Natural killer cell (primary cell): ENCODE data around the gene ASCC3. TPM values are rescaled to one million over a fixed set of nuclear protein-coding genes. Genes with fewer than 3 reads are reported as not detected.

Experiments
- ATAC-seq, 3 donors: fragments of 150-1000 bp in 2 of 3; fragments of 200-7000 bp in 1 of 3; cut with Tn5 transposase; 1 replicate in 1 of 3; 2 replicates in 2 of 3; pipeline ENCODE4 v1.10.0; 2021; ENCODE audit warnings: mild to moderate bottlenecking in 2 of 3, moderate library complexity in 2 of 3
- DNase-seq, 2 donors: peaks; one replicate each; pipeline versions ENCODE4 v3.0.0 to v3.0.0-alpha.2; 2013 to 2021; ENCODE audit warnings: mixed read lengths in 1 of 2
- H3K27ac ChIP-seq: one replicate; pipeline ENCODE4 v1.5.1; 2013; ENCODE audit warnings: mild to moderate bottlenecking, low read length
- H3K27me3 ChIP-seq: one replicate; pipeline ENCODE4 v1.6.1; 2013; ENCODE audit warnings: low read length; ENCODE audit not compliant: control insufficient read depth, insufficient read depth
- H3K36me3 ChIP-seq: one replicate; pipeline ENCODE4 v1.6.1; 2013; ENCODE audit warnings: low read length; ENCODE audit not compliant: control insufficient read depth, insufficient read depth
- H3K4me1 ChIP-seq: one replicate; pipeline ENCODE4 v1.6.1; 2013; ENCODE audit warnings: low read length; ENCODE audit not compliant: control insufficient read depth, insufficient read depth
- H3K4me3 ChIP-seq: one replicate; pipeline ENCODE4 v1.5.1; 2013; ENCODE audit warnings: low read length
- H3K9me3 ChIP-seq: one replicate; pipeline ENCODE4 v1.6.1; 2013; ENCODE audit warnings: low read length; ENCODE audit not compliant: control insufficient read depth, insufficient read depth
- H3K27ac Mint-ChIP-seq, 2 donors: one replicate each; pipeline ENCODE4 v1.8.0; 2022; ENCODE audit warnings: mild to moderate bottlenecking in 2 of 2, mixed read lengths in 2 of 2, moderate library complexity in 1 of 2
- H3K27me3 Mint-ChIP-seq, 2 donors: one replicate each; pipeline ENCODE4 v1.8.0; 2022; ENCODE audit warnings: low read depth in 2 of 2, mixed read lengths in 2 of 2
- H3K36me3 Mint-ChIP-seq: one replicate; pipeline ENCODE4 v1.8.0; 2022; ENCODE audit warnings: mixed read lengths
- H3K4me1 Mint-ChIP-seq, 2 donors: one replicate each; pipeline ENCODE4 v1.8.0; 2022; ENCODE audit warnings: mixed read lengths in 2 of 2
- H3K4me3 Mint-ChIP-seq: one replicate; pipeline ENCODE4 v1.8.0; 2022; ENCODE audit warnings: mild to moderate bottlenecking, moderate library complexity, mixed read lengths
- H3K9me3 Mint-ChIP-seq, 2 donors: one replicate each; pipeline ENCODE4 v1.8.0; 2022; ENCODE audit warnings: mixed read lengths in 2 of 2
- CTCF ChIP-seq: fragments of 200-600 bp; IDR thresholded peaks from one replicate; pipeline ENCODE4 v1.8.0; 2022; ENCODE audit warnings: antibody characterized with exemption
- WGBS: methylation state at CpG from one replicate; pipeline ENCODE4 v1.1.7; 2013; ENCODE audit warnings: missing lambda C conversion rate; ENCODE audit not compliant: insufficient coverage; 5-methylcytosine and 5-hydroxymethylcytosine counted together
- intact Hi-C: fragments of 100-400 bp; cut with micrococcal nuclease; formaldehyde crosslinking; loops from one replicate; pipeline ENCODE4 v1.14.2; 2022
- total RNA-seq, 4 donors: library from RNA; stranded (reverse); fragments of 120-200 nt in 1 of 4; gene quantifications; one replicate each; pipeline versions ENCODE4 v1.2.3 to v1.2.4, GENCODE V29; 2013 to 2022

The ASCC3 gene
- total RNA-seq, 3 donors from 2014 or later (not counting 1 experiment from before 2014, with no cell fraction given), result 42.3 to 50.0 (median 44.1) TPM

DNA sequence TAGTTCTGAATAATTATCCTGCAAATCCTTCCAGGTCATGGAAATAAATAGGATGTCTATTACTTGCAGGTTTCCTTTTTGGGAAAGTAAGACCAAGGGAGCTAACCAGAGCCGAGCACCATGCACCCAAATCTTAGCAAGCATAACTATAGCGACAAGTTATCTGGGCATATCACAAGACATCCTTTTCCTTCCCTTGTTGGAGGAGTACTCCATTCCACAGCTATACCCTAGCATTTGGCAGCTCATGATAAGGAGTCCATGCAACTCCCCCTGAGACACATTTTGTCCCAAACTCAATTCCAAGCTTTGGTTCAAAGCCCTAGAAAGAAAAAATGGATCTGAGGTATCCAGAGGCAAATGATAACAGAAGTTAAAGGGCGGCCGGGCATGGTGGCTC is 16.5 kb upstream of the ASCC3 start:
- Mint-ChIP-seq H3K9me3 (no peaks in the 10 kb centered on the region), H3K4me1 (no peaks in the 10 kb centered on the region), H3K4me3 (no peak overlapping the region), H3K27ac (no peak overlapping the region), H3K27me3 (no peaks in the 10 kb centered on the region), H3K36me3 (no peaks in the 10 kb centered on the region)
- Histone ChIP-seq H3K4me3 (no peak overlapping the region), H3K27ac (no peak overlapping the region), H3K27me3 (no peaks in the 10 kb centered on the region), H3K9me3 (no peaks in the 10 kb centered on the region), H3K4me1 (no peaks in the 10 kb centered on the region), H3K36me3 (no peaks in the 10 kb centered on the region)
- intact Hi-C loops, result no loop called here
- no peak for TF ChIP-seq CTCF
- ATAC-seq (no peak), DNase-seq (no peak)
- 95% methylated on average over 4 of the region's 4 CpGs for WGBS

- intact Hi-C loops, result no loop called here
- WGBS, result 75% methylated on average over 2 of the region's 3 CpGs
- no peaks in the 10 kb centered on the region for H3K9me3 Mint-ChIP-seq
- no peak overlapping the region for H3K4me3 Mint-ChIP-seq
- no peak for TF ChIP-seq CTCF
- Histone ChIP-seq H3K4me3 (no peak overlapping the region), H3K27ac (no peak overlapping the region), H3K4me1 (no peaks in the 10 kb centered on the region), H3K27me3 (no peaks in the 10 kb centered on the region), H3K9me3 (no peaks in the 10 kb centered on the region), H3K36me3 (no peaks in the 10 kb centered on the region)
- ATAC-seq, result no peak
- H3K27me3 Mint-ChIP-seq, result peaks cover 0 to 3% of the 10 kb centered on the region in 2 donors
- H3K27ac Mint-ChIP-seq, result no peak overlapping the region
- H3K36me3 Mint-ChIP-seq, result no peaks in the 10 kb centered on the region
- no peak for DNase-seq
- no peaks in the 10 kb centered on the region for H3K4me1 Mint-ChIP-seq
Measured at GRCh38 chr6:100893743-100894142, 12.6 kb upstream of the ASCC3 start.

DNA sequence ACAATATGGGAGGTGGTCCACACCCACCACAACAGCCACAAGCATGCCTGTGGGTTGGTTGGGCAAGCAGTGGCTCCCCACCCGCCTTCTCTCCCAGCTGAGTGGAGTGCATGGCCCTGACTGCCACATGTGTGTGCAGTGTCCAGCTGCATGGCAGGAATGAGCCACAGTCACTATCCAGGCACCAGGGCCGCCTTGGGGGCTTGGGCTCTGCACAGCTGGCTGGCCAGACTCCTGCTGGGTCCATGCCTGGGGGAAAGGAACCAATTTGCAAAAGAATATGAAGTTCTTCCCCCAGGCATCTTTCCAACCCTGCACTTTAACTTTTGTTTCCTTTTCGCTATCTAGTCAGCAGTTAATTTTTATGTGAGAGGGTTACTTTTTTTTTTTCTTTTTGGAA is 11.6 kb upstream of the ASCC3 start:
- H3K4me1 Mint-ChIP-seq, result no peaks in the 10 kb centered on the region
- H3K4me3 Mint-ChIP-seq, result no peak overlapping the region
- 94% methylated on average over 2 of the region's 3 CpGs for WGBS

More for the DNA sequence above, 11.6 kb upstream of the ASCC3 start:
- no peak overlapping the region for H3K27ac Mint-ChIP-seq
- no peak for TF ChIP-seq CTCF
- H3K27me3 Mint-ChIP-seq, result peaks cover 0 to 3% of the 10 kb centered on the region in 2 donors
- H3K9me3 Mint-ChIP-seq, result no peaks in the 10 kb centered on the region
- ATAC-seq, result no peak
- intact Hi-C loops, result no loop called here
- Histone ChIP-seq H3K36me3 (no peaks in the 10 kb centered on the region), H3K27me3 (no peaks in the 10 kb centered on the region), H3K9me3 (no peaks in the 10 kb centered on the region), H3K4me1 (no peaks in the 10 kb centered on the region), H3K27ac (no peak overlapping the region), H3K4me3 (no peak overlapping the region)
- no peaks in the 10 kb centered on the region for H3K36me3 Mint-ChIP-seq
- DNase-seq, result no peak
